Measurements from ENCODE around the gene CPNE8.
A peak's percentile ranks its signal among the peaks of the same experiment; 100 is the strongest.
"Not testable (repeated sequence)": the region's sequence is repeated elsewhere in the genome, so short reads cannot be mapped to it uniquely, and the experiment has no call there.

CPNE8 gene

DNA sequence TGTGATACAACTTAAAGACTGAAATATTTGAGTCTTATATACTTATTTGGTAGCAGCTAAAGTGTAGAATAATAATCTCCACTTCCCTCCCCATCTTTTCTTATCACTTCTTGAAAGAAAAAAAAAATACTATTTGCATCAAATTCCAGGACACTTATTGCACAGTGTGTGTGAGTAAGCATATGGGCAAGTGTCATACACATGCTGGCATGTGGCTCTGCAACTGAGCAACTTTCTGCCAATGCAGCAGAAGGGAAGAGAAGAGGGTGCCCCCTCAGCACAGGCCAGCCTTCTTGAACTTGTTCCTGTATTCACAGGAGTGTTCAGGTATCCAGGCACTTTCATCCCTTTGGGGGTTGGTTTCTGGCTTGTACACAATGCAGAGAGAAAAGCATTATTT is 145.8 kb downstream of the CPNE8 start:
- TF ChIP-seq, protein P1, sequence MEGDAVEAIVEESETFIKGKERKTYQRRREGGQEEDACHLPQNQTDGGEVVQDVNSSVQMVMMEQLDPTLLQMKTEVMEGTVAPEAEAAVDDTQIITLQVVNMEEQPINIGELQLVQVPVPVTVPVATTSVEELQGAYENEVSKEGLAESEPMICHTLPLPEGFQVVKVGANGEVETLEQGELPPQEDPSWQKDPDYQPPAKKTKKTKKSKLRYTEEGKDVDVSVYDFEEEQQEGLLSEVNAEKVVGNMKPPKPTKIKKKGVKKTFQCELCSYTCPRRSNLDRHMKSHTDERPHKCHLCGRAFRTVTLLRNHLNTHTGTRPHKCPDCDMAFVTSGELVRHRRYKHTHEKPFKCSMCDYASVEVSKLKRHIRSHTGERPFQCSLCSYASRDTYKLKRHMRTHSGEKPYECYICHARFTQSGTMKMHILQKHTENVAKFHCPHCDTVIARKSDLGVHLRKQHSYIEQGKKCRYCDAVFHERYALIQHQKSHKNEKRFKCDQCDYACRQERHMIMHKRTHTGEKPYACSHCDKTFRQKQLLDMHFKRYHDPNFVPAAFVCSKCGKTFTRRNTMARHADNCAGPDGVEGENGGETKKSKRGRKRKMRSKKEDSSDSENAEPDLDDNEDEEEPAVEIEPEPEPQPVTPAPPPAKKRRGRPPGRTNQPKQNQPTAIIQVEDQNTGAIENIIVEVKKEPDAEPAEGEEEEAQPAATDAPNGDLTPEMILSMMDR (conservative IDR thresholded peaks at IDR 0.05; ENCODE audit: control insufficient read depth, insufficient read depth, low read depth, low read length) = no peak
- no peak for DNase-seq (ENCODE audit: low read depth)
- no peak overlapping the region for H3K4me3 ChIP-seq (ENCODE audit: control insufficient read depth, low read depth, low read length)

DNA sequence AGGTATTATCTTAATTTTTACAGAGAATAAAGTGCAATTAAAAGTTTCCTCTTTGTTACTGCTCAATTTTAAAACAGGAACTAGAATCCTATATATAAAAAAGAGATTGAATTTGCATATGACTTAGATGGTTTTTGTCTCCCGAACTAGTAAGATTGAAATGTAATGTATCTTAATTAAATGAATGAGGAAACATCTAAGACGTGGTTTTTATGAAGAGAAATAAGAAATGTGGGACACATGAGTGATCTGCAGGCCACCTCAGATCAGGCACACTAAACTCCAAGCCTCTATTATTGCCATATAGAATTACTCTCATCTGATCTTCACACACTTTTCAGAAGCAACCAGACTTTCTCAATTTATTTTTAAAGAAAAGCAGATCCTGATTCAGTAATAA is 158.6 kb downstream of the CPNE8 start:
- DNase-seq (ENCODE audit: low read depth) = no peak
- H3K4me3 ChIP-seq (ENCODE audit: control insufficient read depth, low read depth, low read length) = no peak overlapping the region
- TF ChIP-seq, protein P1 (conservative IDR thresholded peaks at IDR 0.05; ENCODE audit: control insufficient read depth, insufficient read depth, low read depth, low read length) = no peak

DNA sequence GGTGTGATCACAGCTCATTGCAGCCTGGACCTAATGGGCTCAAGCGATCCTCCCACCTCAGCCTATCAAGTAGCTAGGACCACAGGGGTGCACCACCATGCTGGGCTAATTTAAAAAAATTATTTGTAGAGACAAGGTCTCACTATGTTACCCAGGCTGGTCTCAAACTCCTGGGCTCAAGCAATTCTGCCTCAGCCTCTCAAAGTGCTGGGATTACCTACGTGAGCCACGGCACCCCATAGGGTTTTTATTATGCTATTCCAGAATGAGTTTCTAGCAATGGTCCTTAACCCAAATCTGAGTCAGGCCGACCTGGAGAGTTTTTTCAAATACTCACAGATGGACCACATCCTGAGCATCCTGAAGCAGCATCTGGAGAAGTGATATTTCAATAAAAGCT is 159.8 kb downstream of the CPNE8 start:
- no peak overlapping the region for H3K4me3 ChIP-seq (ENCODE audit: control insufficient read depth, low read depth, low read length)
- TF ChIP-seq, protein P1 (conservative IDR thresholded peaks at IDR 0.05; ENCODE audit: control insufficient read depth, insufficient read depth, low read depth, low read length) = no peak
- DNase-seq (ENCODE audit: low read depth) = no peak

DNA sequence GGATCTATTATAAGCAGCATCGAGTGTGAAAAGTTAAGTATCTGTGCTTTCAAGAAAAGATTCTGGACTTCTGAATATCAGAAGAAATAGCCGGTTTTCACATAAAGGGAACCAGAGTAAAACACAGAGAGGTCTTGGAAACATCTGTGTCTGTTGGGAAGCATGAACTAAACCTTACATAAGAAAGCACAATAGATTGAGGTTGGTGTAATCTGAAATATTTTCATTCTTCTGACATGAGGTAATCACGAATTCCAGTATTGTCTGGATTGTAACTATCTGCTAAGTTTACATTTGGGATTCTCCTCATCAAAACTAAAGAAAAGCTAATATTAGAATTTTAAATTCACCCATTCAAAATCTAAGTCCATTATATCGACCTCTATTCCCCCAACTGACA is 161.3 kb downstream of the CPNE8 start:
- H3K4me3 ChIP-seq (ENCODE audit: control insufficient read depth, low read depth, low read length) = no peak overlapping the region
- TF ChIP-seq, protein P1 (conservative IDR thresholded peaks at IDR 0.05; ENCODE audit: control insufficient read depth, insufficient read depth, low read depth, low read length) = no peak
- peak; percentile 33 for DNase-seq (ENCODE audit: low read depth)

DNA sequence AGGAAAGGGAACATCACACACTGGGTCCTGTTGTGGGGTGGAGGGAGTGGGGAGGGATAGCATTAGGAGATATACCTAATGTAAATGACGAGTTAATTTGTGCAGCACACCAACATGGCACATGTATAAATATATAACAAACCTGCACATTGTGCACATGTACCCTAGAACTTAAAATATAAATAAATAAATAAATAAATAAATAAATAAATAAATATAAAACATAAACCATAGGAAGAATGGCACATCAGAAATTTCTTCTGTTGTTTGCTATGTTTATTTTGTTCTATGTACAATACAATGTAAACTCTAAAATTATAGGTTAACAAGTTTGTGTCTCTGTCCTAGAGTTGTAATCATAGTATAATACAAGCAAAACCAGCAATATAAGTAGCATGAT is 162.9 kb downstream of the CPNE8 start:
- not testable (repeated sequence) for H3K4me3 ChIP-seq (ENCODE audit: control insufficient read depth, low read depth, low read length)

DNA sequence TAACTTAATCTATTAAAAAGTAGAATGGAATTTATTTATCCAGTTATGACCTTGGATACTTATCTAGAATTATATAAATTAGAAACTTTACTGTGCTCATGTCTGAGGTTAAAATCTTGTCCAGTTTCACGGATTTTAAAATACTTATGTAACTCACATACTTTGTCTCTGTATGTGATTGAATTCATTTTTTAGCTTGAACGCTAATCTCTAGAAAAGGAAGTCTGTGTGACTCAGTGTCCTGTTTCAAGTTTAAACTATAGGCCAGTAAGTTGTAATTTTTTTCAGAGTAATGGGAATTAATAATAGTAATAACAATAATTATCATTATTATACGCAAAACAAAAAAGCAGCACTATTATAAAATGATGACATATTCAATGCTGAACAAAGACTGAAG is 168.6 kb downstream of the CPNE8 start:
- DNase-seq (ENCODE audit: low read depth) = no peak
- H3K4me3 ChIP-seq (ENCODE audit: control insufficient read depth, low read depth, low read length) = no peak overlapping the region
- TF ChIP-seq, protein P1 (conservative IDR thresholded peaks at IDR 0.05; ENCODE audit: control insufficient read depth, insufficient read depth, low read depth, low read length) = no peak

More for the DNA sequence above, 162.9 kb downstream of the CPNE8 start:
- not testable (repeated sequence) for DNase-seq (ENCODE audit: low read depth)

DNA sequence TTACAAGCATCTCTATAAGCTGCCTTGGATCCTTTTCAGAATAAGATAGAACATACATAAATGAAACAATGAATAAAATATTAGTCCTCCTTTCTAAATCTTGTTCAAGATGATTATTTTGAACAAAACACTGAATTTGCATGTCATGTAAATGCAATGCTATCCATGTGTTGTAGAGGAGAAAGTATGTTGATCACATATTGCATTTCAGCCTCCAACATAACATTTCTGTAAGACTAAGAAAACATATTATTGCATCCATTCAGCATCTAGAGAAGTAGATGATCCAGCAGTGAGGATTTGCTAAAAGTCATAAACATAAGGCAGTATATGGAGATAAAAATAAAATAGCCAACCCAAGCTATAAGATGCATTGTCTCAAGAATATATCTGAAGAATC is 172.6 kb downstream of the CPNE8 start:
- no peak overlapping the region for H3K4me3 ChIP-seq (ENCODE audit: control insufficient read depth, low read depth, low read length)
- TF ChIP-seq, protein P1 (conservative IDR thresholded peaks at IDR 0.05; ENCODE audit: control insufficient read depth, insufficient read depth, low read depth, low read length) = no peak
- no peak for DNase-seq (ENCODE audit: low read depth)
